GM19452 (cell line): Measurements from ENCODE around the gene SMCO2.

Source experiments
- ATAC-seq: cut with Tn5 transposase; IDR thresholded peaks from one replicate; pipeline ENCODE4 v1.9.1; 2021; ENCODE audit not compliant: unreplicated experiment

Gene SMCO2

GRCh38 chr12:27497446-27497845 lies 50.9 kb downstream of the SMCO2 start:
- no peak for ATAC-seq

GRCh38 chr12:27498149-27498548 lies 51.6 kb downstream of the SMCO2 start:
- peak; percentile 66 for ATAC-seq

DNA sequence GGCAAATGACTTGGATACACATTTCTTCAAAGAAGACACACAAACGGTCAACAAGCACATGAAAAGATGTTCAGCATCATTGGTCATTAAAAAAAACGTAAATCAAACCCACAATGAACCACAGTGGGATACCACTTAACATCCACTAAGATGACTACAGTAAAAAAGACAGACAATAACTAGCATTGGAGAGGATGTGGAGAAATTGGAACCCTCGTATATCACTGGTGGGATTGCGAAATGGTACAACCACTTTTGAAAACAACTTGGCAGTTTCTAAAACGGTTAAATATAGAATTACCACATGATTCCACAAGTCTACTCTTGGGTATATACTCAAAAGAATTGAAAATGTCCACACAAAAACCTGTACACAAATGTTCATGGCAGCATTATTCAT lies 52.2 kb downstream of the SMCO2 start:
- ATAC-seq, result no peak

DNA sequence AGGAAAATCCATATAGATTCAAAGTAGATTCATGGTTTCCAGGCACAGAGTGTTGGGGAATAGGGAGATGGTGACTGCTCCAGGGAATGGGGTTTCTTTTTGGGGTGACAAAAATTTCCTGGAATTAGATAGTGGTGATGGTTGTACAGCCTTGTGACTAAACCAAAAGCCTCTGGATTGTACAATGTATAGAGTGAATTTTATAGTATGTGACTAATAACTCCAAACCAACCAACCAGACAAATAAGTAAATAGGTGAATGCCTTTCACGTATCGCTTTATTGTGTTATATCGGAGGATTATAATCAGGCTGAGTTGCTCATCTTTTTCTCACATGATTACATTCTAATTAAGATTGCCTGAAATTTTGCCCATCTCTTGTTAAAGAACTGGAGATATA lies 52.8 kb downstream of the SMCO2 start:
- ATAC-seq, result no peak

DNA sequence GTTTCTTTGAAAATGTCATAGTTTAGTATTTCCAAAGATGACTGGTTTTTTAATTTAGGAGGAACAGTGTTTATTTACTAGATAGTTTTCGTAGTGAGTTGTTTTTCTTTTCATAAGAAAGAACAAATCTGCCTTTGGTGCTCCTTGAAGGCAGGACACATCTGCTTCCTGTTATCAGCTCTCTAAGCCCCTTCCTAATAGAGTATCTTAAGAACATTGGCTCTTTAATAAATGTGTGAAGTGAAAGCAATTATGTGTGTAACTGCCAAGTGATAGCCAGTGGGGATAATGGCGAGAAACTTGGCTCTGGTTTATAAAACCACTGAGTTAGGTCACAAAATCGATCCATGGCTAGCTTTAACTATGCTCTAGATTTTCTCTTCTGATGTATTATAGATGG lies 54.0 kb downstream of the SMCO2 start:
- no peak for ATAC-seq

DNA sequence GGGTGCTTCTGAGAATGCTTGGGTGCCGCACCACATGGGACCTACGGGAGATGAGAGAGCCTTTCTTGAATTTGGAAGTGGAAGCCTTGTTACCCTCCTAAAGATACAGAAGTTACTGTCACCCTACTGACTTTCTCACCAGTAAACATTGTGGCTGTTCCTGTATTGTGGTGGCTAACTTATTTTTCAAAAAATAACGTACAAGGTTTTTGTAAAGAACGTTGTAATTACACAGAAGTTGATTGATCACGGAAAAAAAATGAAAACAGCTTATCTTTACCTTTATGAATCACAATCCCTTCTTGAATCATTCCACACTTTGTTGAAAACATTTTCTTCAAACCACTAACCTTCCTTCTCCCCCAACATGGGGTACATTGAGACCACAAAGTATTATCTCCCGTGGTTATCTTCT lies 55.5 kb downstream of the SMCO2 start:
- no peak for ATAC-seq

- no peak for ATAC-seq
Observed at GRCh38 chr12:27504507-27504906, 58.0 kb downstream of the SMCO2 start.

DNA sequence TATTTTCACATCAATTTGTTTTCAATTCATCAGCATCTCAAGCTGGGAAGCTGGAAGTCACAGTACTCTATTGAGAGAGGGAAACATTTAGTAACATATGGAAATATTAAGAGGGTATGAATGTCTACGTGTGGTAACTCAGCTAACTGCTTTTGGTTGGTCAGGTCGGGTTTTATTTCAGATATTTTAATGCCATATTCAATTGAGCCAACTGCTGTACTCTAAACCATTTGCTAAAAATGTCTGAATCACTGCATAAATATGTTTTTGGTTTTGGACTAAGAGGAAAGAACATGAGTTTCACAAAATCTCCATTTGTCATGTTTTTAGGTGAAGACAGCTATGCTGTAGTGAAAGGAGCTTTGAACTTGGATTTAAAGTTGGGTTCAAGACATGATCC lies 58.6 kb downstream of the SMCO2 start:
- ATAC-seq, result no peak

DNA sequence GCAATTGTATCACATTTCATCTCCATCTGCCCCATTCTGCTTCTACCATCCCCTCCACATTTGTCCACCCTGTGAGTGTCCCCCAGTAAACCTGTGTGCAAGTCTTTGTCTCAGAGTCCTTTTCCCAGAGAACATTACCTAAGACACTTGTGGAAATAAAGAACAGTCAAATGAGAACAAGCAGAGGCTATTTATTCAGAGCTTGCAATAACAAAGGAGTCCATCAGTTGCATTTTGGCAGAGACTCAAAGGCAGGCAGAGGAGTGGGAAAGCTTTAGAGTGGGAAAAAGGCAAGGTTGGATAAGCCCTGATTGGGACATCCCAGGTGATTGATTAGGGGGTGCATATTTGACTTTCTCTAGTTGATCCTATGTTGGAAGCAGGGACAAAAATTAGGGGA lies 59.2 kb downstream of the SMCO2 start:
- ATAC-seq, result no peak

DNA sequence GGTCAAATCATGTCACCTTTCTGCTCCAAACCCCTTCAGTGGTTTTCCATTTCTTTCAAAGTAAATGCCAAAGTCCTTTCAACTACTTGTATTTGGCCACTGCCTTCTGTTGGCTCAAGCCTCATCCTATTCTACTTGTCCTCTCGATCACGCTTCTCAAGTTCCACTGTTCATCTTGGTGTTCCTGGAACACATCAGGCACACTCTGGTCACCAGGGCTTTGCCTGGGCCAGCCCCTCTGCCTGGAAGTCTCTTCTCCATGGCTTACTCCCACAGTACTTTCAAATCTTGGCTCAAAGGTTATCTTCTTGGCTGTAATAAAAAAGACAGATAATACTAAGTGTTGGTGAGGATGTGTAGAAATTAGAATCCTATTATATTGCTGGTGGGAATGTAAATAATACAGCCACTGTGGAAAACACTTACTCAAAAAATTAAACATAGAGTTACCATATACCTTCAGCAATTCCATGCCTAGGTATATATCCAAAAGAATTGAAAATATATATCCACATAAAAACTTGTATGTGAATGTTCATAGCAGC lies 60.2 kb downstream of the SMCO2 start:
- no peak for ATAC-seq

DNA sequence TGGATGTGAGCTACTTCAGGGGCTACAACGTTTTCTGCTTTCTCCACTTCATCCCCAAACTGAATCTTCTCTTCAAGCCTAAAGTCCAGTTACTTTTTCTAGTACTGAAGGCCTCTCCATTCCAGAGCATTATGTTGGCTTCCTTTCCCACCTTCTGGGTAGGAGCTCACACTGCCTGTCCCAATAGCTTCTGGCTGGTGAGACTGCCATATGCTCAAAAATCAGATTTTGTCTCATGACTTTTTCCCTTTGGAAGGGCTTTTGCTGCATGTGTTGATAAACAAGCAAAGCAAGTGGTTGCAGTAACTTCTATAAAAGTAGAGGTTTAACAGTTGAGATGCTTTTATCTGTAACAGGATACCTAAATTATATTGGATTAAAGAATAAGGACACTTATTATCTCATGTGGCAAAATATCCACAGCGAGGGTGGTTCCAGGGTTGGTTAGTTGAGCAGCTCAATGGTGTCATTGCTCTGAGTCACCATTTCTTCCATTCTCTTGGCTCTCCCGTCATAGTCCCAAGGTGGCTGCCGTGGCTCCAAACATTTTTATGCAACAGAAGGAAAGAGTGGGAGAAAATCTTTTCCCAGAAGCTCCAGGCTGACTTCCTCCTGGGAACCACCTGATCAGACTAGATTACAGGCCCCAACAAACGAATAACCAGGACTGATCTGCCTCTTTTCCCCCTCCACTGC lies 62.3 kb downstream of the SMCO2 start:
- ATAC-seq, result no peak

DNA sequence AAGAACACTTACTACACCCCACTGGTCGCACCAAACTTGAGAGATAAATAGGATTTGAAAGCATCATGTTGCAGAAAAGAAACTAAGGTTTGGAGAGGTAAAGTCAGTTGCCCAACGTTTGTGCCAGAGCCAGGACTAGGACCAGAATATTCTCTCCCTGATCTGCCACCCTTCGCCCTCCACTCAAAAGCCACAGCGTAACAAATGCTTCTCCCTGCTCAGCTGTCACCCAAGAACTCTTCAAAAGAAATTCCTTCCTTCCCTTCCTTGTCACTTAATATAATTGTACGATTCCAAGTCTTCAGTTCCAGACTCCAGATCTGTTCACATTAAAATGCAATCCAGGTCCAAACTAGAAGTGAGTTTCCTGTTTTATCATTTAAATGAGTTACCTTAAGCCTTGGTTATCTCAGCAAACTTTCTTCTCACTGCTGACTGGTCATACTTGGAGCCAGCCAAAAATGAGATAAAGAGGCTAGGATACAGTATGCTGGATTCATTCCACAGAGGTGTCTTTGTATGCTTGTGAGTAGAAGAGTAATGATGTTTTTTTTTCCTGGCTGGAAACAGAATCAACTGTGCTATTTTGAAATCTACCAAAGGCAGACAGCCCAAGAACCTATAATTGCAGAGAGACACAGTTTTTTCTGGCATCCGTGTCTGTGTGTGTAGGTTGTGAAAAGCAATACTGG lies 64.6 kb downstream of the SMCO2 start:
- ATAC-seq, result no peak

DNA sequence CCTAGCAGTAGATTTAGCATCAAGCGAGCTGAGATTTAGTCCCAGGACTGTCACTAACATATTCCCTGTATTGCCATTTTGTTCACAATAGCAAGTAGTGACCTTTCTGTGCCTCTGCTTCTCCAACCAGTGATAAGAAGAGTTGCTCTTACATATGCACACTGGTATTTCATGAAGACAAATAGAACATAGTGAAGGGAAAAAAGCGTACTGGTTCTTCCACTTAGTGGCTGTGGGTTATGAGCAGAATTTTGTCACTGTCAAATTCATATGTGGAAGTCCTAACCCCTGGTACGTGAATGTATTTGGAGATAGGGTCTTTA lies 65.1 kb downstream of the SMCO2 start:
- ATAC-seq, result no peak

GRCh38 chr12:27513155-27513824 lies 66.8 kb downstream of the SMCO2 start:
- ATAC-seq, result no peak

GRCh38 chr12:27515671-27516070 lies 69.1 kb downstream of the SMCO2 start:
- no peak for ATAC-seq

DNA sequence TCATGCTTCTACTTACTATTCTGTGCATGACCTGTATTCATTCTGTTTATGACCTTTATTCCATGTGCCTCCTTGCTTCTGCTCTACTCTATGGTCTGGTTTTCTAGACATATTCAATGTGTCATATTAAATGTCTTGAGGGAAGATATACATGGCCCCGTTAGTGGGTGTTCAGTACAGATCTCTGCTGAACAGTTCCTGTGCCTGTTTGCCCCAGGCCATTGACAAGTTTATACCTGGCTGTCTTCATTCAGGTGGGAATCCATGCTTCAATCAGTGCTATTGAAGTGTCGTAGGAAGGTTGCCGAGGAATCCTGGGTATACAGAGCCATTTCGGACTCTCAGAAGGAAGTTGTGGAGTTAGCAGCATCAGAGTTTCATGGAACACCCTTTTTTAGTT lies 70.1 kb downstream of the SMCO2 start:
- no peak for ATAC-seq

DNA sequence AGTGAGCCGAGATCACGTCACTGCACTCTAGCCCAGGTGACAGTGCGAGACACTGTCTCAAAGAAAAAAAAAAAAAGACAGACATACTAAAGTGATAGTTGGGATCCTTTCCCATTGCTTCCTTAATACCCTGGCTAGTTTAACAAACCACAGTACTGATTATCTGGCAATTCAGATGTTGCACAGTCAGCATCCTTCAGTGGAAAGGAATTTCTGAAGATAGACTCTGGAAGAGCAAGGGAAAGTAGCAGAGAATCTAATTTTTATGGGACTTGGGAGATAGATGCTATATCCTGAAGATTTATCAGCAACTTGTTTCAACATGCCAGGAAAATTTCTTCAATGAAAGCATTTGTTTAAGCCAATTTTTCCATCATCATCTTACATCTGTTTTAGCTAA lies 71.0 kb downstream of the SMCO2 start:
- ATAC-seq, result no peak

DNA sequence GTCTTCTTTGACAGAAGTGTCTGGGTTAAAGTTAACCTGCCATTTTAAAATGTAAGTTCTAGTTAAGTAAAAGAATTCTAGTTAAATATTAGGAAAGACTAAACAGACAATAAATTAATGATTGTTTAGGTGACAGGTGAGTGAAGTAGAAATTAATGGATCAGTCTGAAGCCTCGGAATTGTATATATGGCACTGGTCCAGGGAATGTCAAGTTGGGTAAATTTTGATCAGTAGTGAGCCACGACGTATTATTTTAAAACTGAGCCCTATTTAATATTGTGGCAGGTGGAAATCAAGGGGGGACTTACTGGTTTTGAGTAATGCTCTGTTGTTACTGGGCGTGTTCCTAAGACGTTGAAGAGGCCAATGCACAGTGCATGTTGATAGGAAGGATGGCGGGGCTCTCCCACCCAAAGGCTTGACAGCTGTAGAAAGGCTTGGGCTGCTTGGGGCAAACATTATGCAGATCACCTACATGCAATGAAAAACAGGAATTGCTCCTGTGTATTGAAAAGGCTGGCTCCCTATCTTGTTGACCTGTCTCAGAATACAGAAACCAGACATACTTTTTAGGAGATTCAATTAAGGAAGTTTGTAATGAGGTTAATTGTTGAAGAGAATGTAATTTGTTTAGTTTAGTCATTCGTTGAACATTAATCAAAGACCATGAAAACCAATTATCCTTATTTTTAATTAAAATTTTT lies 71.6 kb downstream of the SMCO2 start:
- ATAC-seq, result no peak

- ATAC-seq, result no peak
Observed at GRCh38 chr12:27521066-27521465, 74.5 kb downstream of the SMCO2 start.

DNA sequence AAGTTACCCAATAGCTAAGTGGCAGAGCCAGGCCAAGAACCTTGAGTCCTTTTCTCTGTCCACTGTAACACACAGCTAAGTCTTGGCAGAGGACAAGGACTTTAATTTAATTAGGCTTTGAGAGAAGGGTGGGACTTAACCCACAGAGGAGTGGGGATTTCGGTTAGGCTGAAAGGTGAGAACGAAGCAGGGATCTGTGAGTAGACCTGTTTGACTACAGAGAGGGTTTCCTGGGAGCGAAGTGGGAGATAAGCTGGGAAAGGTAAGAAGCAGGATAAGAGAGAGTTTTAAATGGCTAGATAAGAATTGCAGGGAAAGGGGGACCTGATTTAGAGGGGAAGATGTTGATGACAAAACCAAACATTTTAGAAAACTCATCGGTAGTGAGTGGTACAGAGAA lies 75.4 kb downstream of the SMCO2 start:
- no peak for ATAC-seq

- ATAC-seq, result peak; percentile 4
Observed at GRCh38 chr12:27523305-27523641, 76.7 kb downstream of the SMCO2 start.
